Activated CD4-positive, alpha-beta T cell treated with anti-CD3 and anti-CD28 coated beads, Interleukin-2, Interleukin-4, amounts not matched to agents 100 ng/mL and 50 ng/mL, durations not matched to agents 16 hours and 8 hours (primary cell): Measurements from ENCODE around the gene GADD45B.
A peak's percentile ranks its signal among the peaks of the same experiment; 100 is the strongest.

Source experiments
- DNase-seq: peaks from one replicate; pipeline ENCODE4 v3.0.0-alpha.2; 2020; ENCODE audit warnings: low spot score

GADD45B gene, protein sequence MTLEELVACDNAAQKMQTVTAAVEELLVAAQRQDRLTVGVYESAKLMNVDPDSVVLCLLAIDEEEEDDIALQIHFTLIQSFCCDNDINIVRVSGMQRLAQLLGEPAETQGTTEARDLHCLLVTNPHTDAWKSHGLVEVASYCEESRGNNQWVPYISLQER

DNA sequence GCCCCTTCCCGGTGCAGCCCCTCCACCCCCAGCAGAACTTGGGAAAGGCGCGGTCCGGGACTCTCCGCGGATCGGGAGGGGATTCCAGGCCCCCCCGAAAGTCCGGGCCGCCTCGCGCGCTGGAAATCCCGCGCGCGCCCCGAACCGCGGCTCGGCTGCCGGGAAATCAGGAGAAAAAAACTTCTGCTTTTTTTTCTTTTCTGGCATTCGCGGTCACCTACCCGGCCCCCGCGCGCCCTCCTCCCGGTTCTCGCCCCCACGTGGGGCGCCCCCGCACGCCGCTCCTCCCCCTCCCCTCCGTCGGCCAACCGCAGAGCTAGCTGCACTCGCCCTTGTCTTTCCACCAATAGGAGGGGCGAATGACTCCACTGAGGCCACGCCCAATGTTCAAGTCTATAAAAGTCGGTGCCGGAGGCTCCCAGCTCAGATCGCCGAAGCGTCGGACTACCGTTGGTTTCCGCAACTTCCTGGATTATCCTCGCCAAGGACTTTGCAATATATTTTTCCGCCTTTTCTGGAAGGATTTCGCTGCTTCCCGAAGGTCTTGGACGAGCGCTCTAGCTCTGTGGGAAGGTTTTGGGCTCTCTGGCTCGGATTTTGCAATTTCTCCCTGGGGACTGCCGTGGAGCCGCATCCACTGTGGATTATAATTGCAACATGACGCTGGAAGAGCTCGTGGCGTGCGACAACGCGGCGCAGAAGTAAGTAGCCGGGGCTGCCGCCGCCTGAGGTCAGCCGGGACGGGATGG lies at the start of gene GADD45B:
Gene GADD45B (plus strand): TSS at position 426 of the 749 bp plus-strand sequence. CDS start 232 bp downstream, at position 658.
- peak; percentile 98 for DNase-seq

DNA sequence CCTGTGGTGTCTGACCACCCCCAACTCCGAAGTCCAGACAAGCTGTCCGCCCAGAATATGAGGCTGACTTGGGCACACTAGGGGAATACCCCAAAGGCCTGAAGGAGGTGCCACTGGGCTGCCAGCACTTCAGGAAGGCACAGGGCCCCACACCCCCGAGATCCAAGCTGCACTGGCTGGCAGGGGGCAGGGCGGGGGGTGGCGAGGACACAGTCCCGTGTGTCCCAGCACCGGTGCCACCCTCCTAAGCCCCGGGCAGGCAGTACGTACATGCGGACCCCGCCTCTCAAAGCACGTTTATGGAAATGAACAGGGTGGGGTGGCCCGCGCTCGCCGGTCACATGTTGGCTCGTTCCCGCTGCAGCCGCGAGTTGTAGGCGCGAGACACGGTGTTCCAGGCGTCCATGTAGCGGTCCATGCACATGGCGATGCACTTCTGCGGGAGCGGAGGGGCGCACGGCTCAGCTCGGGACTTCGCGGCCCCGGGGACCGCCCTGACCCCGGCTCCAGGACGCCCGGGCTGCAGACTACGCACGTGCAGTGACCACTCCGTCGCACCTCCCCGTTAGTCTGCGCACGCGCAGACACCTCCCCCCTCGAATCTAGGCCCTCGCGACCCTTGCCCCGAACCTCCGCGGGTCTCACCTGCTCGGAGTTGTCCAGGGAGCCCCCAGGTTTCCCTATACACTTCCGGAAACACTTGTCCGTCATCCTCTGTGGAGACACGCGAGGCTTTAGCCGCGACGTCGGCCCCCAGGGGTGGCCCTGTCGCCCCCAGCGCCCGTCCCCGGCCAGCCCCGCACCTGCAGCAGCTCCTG lies 49.1 kb upstream of the GADD45B start:
- peak; percentile 45 for DNase-seq

DNA sequence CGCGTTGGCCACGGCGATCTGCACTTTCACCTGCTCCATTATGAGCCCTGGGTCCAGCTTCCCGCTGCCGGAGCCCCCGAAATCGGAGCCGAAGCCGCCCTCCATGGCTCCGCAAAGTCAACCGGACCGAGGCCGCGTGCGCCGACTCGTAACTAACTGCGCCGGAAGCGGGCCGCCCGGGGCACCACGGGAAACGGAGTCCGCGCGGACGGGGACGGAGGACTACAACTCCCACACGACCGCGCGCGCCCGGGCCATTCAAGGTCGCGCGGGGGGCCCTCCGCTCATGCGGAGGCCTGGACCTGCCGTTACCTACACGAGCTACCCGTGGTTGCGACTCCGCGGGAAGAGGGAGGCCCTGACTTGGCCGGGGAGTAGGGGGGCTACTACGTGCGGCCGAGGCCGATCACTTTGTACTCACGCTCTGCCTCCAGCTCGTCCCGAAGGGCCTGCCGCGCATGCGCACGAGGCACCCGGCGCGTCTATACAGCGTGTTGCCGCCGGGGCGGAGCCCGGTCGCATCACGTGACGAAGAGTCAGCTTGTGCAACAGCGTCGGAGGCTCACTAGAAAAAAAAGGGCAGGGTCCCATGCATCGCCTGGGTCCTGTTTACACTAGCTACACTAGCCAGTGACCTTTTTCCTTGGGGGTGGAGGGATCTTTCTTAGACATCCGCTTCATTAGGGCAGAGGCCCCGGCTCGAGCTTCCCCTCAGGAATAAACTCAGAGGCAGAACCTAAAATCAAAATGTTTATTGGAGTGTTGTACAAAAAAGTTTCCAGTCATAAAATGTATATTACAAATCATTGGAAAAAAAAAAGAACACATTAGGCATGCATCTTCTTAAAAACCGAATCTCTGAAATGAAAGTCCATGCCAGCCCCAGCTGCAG lies 48.3 kb upstream of the GADD45B start, which contains the start of gene TIMM13:
Gene TIMM13 (minus strand): TSS at position 158 of the 892 bp plus-strand sequence. CDS start 53 bp downstream, at position 105.
- DNase-seq = peak; percentile 95

DNA sequence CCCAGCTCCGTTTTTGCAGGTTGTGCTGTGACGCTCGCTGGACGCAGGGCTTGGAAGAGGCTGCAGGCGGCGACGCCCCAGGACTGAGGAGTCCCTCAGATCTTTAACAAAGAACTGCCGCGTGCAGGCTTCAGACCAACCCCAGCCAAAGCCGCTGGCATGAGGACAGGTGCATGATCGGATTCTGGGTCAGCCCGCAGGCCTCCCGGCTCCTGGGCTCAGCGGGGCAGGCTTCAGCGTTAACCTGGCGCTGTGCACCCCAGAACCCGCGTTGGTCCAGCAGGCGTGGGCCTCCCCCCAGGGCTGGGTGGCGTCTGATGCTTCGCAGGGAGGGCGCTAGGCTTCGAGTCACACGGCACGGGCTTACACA lies 47.6 kb upstream of the GADD45B start:
- DNase-seq = no peak

DNA sequence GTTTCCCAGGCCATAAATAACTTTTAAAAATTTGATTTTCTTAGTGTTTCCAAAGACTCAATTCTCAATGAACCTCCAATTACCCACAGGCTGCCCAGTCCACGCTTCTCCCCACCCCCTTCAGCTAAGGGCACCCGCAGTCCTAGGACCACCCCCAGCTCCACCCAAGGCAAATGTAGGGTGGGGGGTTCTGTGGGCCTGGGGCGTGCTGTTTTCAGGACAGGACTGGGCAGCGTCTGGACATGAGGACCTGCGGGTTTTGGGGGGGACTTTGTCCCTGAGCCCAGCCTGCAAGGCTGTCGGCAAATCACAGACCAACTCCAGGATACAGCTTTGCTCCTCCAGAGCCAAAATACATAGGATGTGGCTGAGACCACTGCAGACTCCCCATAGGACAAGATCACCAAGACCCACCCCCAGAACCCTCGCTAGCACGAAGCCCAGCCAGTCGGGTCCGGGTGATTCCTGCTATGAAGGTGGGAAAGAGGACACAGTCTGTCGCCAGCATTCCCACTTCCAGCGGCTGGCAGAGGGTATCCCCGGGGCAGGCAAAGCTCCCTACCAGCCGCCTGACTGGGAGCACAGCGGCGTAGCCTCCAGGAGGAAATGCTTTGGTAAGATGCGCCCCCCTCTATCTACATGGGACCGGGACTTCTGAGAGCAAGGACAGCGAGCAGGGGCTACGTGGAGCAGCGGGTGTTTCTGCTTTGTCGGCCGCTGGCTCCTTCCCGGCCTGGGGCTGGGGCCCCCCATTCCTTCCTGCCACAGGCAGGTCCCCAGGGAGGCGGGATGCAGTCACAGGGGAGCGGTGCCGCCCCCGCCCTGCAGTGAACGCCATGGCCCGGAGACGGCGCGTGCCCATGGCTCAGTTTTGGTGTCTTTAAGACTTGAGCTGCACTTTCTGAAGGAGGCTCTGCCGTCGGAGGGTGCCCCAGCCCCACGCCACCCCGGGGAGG lies 46.9 kb upstream of the GADD45B start:
- no peak for DNase-seq

DNA sequence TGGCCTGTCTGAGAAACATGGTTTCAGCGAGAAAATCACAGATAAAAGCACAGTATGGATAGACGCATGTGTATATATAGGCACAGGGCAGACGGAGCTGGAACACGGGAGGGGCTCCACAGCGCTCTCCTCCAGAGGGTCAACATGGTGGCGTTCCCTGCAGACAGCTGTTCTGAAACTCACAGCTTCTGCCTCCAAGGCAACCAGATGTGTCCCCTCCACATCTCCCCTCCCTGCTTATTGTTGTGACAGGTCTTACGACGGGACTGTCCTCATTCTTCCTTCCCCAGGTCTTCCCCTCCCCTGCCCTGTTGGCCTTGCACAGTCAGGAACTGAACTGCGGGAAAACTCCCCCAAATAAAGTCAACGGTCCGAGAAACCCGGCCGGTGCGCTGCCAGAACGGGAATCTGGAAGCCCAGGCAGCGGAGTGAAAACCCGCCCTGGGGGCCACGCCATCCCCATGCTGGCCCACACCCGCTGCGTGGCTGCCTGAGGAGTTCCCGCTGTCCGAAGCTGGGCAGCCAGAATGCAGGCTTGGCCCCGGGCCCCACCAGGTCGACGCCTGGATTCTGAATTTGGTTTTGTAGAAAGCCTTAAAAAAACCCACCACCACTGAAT lies 45.9 kb upstream of the GADD45B start:
- no peak for DNase-seq

DNA sequence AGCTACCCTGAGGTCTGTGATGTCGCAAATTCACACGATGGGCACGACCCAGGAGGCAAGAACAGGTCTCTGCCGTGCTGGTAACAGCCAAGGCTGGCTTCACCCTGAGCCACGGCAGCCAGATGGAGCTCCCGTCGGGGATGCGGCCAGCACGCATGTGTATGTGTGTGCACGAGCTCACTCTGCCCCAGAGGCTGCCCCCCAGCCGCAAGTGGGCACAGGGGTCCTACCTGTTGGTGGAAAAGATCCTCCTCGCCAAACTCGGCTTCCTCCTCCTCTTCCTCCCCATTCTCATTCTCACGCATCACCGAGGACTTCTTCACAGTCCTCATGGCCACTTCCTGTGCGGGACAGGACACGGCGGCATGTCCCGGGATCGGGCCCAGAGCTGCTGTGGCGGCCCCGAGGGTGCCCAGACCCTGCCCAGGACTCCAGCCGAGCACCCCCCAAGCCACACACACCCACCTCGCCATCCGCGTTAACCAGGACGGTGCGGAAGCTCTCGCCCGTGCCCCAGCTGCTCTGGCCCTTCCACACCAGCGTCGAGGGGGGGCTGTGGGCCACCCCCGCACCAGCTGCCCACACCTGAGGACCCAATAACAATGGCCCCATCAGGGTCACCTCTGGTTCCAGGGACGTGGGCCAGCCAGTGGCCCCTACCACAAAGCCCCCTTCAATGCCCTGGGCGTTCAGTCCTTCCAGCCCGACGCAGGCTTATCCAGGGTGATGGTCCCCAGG lies 44.4 kb upstream of the GADD45B start:
- no peak for DNase-seq

DNA sequence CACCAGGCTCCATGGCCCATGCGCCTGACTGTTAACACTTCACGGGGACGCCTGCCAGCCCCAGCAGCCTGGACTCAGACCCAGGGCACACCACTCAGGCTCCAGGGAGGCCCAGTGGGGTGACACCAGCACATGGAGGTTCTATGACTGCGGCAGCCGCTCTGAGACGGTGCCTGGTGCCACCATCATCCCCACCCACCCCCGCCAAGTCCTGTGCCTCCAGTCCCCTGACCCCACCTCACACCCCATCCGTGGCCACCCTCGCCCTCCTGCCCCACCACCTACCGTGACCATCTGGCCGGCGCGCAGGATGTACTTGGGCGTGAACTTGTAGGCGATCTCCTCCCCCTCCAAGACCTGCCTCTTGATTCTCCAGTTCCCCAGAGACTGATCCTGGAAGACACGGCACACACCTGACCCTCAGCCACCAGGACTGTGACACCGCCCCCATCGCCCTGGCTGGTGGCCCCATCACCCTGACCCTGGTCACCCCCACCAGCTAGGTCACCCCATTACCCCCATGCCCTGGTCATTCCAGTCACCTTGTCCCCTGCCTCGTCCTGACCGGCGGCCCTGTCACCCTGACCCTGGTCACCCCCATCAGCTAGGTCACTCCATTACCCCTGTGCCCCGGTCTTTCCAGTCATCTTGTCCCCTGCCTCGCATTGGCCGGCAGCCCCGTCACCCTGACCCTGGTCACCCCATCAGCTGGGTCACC lies 43.6 kb upstream of the GADD45B start:
- DNase-seq = no peak

DNA sequence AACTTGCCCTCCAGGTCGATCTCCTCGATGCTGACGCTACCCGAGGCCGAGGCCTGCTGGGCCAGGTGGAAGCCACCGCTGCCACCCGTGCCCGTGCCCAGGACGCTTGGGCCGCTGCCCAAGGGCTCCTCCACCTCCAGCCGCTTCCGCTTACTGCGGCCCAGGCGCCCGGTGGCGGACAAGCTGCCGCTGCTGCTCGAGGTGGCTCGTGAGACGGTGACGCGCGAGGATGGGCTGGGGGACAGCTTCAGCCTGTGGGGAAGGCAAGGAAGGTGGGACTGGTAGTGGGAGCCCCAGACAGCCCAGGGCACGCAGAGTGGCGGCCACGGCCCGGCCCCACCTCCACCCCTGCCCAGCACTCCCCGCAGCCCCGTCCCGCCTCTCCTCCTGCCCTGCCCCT lies 42.1 kb upstream of the GADD45B start:
- DNase-seq = no peak

DNA sequence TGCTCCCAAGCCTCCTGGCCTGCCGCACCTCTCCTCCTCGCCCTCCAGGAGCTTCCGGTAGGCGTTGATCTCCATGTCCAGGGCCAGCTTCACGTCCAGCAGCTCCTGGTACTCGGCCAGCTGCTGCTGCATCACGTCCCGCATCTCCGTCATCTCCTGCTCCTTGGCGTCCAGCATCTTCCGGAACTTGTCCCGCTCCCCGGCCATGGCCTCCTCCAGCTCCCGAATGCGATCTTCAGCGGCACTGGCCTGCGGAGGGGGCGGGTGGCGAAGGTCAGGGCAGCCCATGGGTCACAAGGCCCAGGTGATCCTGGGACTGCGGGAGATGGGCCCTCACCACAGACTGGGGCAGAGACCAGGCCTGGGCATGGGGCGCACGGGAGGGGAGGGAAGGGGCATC lies 41.7 kb upstream of the GADD45B start:
- no peak for DNase-seq

DNA sequence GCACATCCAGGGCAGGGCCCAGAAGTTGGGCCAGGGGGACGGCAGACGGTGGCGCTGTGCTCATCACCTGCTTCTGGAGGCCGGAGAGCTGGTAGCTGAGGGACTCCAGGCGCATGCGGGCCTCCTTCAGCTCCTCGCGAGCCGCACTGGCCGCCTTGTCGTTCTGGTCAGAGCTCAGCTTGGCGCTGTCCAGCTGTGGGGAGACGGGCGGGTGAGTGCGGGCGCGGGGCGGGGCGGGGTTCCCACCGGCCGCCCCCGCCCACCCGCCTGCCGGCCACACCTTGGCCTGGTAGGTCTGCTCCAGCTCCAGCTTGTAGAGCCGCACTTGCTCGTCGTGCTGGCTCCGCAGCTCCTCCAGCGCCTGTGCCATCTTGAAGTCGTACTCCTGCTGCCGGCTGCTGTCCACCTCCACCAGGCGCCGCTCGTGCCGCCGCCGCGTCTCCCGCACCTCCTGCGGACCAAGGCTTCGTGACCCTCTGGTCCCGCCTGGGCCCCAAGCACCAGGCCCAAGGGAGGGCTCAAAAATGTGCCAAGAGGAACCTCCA lies 41.1 kb upstream of the GADD45B start:
- no peak for DNase-seq

DNA sequence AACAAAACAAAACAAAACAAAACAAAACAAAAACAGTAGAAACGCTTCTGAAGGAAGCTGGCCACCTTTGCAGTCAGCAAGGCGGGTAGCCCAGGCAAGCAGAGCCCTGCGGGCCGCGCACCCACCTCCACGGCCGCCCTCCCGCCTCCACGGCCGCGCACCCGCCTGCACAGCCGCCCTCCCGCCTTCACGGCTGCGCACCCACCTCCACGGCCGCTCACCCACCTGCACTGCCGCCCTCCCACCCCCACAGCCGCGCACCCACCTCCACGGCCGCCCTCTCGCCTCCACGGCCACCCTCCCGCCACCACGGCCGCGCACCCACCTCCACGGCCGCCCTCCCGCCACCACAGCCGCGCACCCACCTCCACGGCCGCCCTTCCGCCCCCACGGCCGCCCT lies 39.5 kb upstream of the GADD45B start:
- DNase-seq = no peak

DNA sequence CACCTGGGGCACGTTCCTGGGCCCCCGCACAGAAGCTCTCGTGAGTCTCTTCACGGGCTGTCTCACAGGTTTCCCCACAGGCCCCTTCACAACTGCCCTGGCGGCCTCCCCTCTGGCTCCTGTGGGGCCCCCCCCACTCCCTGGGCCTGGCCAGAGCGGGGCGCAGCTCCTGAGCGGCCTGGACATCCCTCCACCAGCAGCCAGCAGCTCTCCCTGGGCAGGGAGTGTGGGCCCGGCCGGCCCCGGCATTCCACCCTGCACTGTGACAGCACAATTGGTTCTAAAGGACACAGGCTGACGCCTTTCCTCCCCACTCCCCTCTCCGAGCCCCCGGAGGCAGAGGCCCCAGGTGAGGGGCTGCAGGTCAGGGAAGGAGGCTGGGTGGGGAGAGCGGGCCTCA lies 39.0 kb upstream of the GADD45B start:
- no peak for DNase-seq

DNA sequence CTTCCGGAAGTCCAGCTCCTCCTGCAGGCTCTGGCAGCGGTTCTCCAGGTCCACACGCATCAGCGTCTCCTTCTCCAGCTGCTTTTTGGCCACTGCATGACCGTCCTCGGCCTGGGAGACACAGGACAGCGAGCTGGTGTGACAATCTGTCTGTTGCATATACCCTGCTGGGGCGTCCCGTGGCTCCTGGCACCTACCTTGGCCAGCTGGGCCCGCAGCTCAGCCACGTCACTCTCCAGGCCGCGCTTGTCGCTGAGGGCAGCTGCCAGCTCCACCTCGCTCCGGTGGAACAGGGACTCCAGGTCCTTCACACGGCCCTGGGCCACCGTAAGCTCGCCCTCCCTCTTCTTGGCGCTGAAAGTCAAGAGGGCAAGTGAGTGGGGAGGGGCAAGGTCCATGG lies 37.7 kb upstream of the GADD45B start:
- no peak for DNase-seq

DNA sequence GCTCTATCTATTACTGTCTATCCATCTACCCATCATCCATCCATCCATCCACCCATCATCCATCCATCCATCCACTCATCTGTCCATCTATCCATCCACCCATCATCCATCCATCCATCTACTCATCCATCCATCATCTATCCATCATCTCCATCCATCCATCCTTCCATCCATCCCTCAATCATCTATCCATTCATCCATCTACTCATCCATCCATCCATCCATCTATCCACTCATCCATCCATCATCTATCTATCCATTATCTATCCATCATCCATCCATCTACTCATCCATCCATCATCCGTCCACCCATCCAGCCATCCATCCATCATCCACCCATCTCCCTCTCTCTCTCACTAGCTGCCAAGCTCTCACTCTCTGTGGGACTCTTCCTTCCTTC lies 35.4 kb upstream of the GADD45B start:
- DNase-seq = no peak

DNA sequence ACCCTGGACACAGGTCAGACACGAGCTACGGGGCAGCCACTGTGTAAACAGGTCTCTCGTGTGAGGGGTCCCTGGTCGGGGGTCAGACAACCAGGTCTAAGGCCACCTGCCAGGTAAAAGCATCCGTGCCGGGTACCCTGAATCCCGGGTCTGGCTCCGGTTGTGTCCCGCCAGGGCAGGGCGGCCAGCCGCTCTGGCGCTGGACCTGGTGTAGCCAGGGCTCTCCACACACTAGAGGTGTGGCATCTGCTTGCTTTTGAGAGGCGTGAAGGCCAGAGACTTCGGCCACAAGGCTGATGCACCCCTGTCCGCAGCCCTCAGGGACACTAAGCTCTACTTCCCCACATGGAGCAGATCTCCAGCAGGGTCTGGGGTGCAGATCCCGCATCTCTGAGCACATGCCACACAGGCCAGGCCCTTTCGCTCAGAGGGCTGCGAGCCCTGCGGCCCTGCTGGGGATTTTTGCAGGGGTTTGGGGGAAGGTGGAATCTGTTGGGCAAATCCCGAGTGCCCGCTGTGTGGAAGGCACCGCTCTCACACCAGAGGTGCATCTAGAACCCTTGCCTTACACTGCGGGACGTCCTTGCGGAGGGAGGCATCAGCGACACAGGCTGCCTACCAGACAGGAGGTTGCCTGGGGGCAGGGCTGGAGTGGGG lies 34.7 kb upstream of the GADD45B start:
- no peak for DNase-seq

DNA sequence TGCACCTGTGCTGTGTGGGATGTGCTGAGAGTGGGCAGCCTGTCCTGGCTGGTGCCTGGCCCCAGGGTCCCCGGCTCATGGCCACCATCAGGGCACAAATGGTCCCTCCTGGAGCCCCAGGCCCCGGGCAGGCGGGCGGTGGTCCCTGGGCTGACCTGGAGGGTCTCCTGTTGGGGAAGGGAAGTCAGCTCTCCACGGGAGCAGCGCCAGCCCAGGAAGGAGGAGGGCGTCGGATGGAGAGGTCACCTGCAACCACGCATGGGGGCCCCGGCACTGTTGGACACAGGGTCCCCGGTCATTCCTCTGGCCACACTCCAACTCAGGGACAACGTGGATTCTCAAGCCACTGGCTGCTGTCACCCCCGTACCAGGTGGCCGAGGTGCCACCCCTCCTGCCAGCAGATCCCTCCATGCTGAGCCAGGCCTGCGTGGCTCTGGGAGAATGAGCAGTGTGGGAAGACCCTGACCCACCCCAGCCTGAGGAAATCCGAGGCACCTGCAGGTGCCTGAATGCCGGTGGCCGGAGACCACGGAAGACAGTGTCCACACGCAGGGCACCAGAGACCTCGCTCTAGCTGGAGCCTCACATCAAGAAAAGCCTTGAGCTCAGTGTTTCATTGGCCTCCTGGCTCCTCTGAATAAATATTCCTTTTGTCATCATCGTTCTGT lies 32.7 kb upstream of the GADD45B start:
- no peak for DNase-seq

DNA sequence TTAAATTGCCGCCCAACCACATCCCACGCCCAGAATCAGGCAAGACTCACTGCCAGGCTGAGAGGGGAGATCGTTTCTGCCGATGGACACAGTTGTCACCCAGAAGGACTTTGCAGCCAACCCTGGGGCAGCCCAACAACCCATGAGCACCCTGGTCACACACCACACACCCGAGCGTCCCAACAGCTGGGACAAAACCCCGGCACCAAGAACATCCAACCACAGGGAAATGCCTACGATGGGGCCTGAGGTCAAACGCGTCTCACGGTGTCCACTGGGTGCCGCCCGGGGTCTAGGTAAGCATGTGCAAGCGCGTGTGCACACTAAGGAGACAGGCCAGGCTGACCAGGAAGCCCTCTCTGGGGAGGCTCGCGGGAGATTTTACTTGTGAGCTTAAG lies 32.1 kb upstream of the GADD45B start:
- no peak for DNase-seq
